D721Med (cell line): Measurements from ENCODE around the gene TDRKH.

ENCODE experiments used
- DNase-seq: peaks from one replicate; pipeline ENCODE4 v3.0.0; 2011; ENCODE audit warnings: low spot score; ENCODE audit not compliant: insufficient read length
- FAIRE-seq: peaks from 2 replicates; lab custom pipeline; 2011; peaks lifted over from hg19 to GRCh38; lab: Jason Lieb, UNC
- CTCF ChIP-seq: IDR thresholded peaks from 2 replicates; pipeline ENCODE4 v1.5.1; 2012; ENCODE audit warnings: mild to moderate bottlenecking, control low read depth; ENCODE audit not compliant: insufficient read depth; ENCODE audit errors: missing control alignments

Gene TDRKH

GRCh38 chr1:151822404-151822803 is 32.1 kb upstream of the TDRKH start:
- DNase-seq = no peak
- no peak for FAIRE-seq
- TF ChIP-seq CTCF = no peak

DNA sequence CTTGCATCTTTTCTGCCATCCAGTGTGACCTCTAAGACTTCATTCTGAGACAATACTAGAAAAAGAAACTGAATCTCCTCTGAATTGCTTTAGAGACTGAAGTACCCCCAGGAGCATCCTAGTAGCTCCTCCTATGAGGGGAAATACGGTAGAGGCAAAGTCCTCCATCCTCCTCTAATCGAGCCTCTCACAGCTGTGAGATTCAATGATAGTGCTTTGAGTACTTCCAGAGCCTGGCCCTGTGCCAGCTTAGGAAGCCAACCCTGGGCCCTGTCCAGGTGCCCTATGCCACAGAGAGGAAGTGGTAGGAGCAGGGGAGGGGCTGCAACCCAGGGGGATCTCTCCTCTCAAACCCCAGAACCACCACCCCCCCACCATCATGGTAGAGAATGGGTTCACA is 30.6 kb upstream of the TDRKH start:
- DNase-seq (no peak), FAIRE-seq (no peak)
- TF ChIP-seq CTCF = no peak

GRCh38 chr1:151819976-151820623 is 29.8 kb upstream of the TDRKH start:
- no peak for DNase-seq
- no peak for TF ChIP-seq CTCF
- FAIRE-seq = no peak

GRCh38 chr1:151819227-151819835 is 29.0 kb upstream of the TDRKH start:
- DNase-seq (no peak), FAIRE-seq (no peak)
- TF ChIP-seq CTCF = no peak

- TF ChIP-seq CTCF = no peak
- DNase-seq (no peak), FAIRE-seq (no peak)
Observed at GRCh38 chr1:151817353-151817730, 27.0 kb upstream of the TDRKH start.

DNA sequence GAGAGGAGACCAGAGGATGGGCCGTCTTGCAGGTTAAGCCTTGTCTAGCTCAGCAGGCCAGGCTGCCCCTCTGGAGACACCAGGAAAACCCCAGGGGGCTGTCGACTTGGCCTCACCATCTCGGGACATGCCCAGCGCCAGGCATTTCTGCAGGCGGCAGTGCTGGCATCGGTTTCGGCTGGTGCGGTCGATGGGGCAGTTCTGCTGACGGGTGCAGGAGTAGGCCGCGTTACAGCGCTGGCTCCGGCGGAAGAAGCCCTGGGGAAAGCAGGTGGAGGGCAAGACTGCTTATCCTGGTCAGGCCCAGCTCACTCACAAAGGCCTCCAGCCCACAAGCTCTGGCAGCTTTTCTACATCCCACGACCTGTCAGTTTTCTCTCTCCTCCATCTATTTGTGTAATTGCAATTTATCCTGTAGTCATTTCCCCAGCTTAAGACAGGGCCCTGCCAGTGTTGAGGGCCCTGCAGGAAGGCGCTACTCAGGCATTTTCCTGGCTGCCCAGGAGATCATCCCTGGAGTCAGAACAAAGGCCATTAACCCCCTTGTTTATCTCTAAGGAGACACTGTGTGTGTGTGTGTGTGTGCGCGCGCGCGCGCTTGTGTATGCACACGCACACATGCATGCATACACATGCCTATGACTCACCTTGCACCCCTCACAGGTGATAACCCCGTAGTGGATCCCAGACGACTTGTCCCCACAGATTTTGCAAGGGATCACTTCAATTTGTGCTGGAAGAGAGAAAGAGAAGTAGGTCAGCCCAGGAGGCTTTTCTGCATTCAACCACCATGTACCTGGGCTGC is 26.4 kb upstream of the TDRKH start:
- no peak for TF ChIP-seq CTCF
- FAIRE-seq = no peak
- DNase-seq = no peak

GRCh38 chr1:151815716-151816327 is 25.5 kb upstream of the TDRKH start:
- no peak for TF ChIP-seq CTCF
- FAIRE-seq = no peak
- DNase-seq = no peak
